CD14-positive monocyte (primary cell): ENCODE data around the gene DYNLT2. TPM values are rescaled to one million over a fixed set of nuclear protein-coding genes. Genes with fewer than 3 reads are reported as not detected.

ENCODE experiments used
- DNase-seq, 3 donors: peaks; one replicate each; pipeline ENCODE4 v3.0.0-alpha.2; 2011 to 2022
- H2AFZ ChIP-seq: 2 replicates; pipeline ENCODE4 v1.6.0; 2012; ENCODE audit warnings: mild to moderate bottlenecking, low read depth, low read length, inconsistent platforms; ENCODE audit not compliant: insufficient read depth, poor library complexity, severe bottlenecking
- H3K27ac ChIP-seq, 2 donors: 1 replicate in 1 of 2; 2 replicates in 1 of 2; pipeline ENCODE4 v1.5.1; 2012 to 2013; ENCODE audit warnings: low read length in 2 of 2, control low read depth in 1 of 2, inconsistent platforms in 1 of 2, low read depth in 1 of 2, mild to moderate bottlenecking in 1 of 2
- H3K27me3 ChIP-seq, 2 donors: one replicate each; pipeline versions ENCODE4 v1.6.0 to v1.6.1; 2011 to 2013; ENCODE audit warnings: low read length in 2 of 2; ENCODE audit not compliant: control insufficient read depth in 2 of 2, insufficient read depth in 2 of 2
- H3K36me3 ChIP-seq, 2 donors: replicated peaks in 1 of 2; 1 replicate in 1 of 2; 2 replicates in 1 of 2; pipeline versions ENCODE4 v1.5.1 to v1.6.1; 2012 to 2013; ENCODE audit warnings: low read length in 2 of 2, control low read depth in 1 of 2, inconsistent platforms in 1 of 2, mild to moderate bottlenecking in 1 of 2; ENCODE audit not compliant: insufficient read depth in 2 of 2, control insufficient read depth in 1 of 2
- H3K4me1 ChIP-seq, 2 donors: 1 replicate in 1 of 2; 2 replicates in 1 of 2; pipeline versions ENCODE4 v1.5.1 to v1.6.1; 2012 to 2013; ENCODE audit warnings: low read length in 2 of 2, control low read depth in 1 of 2, inconsistent platforms in 1 of 2, mild to moderate bottlenecking in 1 of 2, moderate library complexity in 1 of 2; ENCODE audit not compliant: insufficient read depth in 2 of 2, control insufficient read depth in 1 of 2
- H3K4me2 ChIP-seq: replicated peaks from 2 replicates; pipeline ENCODE3; 2012; ENCODE audit warnings: low read length, moderate library complexity, mild to moderate bottlenecking; ENCODE audit not compliant: poor library complexity, severe bottlenecking; ENCODE audit errors: extremely low read depth
- H3K4me3 ChIP-seq, 3 experiments: fragments of 200-600 bp in 1 of 3; sonication (generic) in 1 of 3; replicated peaks in 1 of 3; 1 replicate in 2 of 3; 2 replicates in 1 of 3; pipeline ENCODE4 v1.5.1; 2011 to 2013; ENCODE audit warnings: low read length in 3 of 3, mild to moderate bottlenecking in 3 of 3, control low read depth in 2 of 3, low read depth in 2 of 3, inconsistent platforms in 1 of 3, moderate library complexity in 1 of 3
- H3K79me2 ChIP-seq: 2 replicates; pipeline ENCODE4 v1.6.0; 2012; ENCODE audit warnings: mild to moderate bottlenecking, control low read depth, inconsistent platforms, low read length, moderate library complexity; ENCODE audit not compliant: insufficient read depth
- H3K9ac ChIP-seq: 2 replicates; pipeline ENCODE4 v1.6.0; 2017; ENCODE audit warnings: low read length, mild to moderate bottlenecking; ENCODE audit not compliant: insufficient read depth, poor library complexity, severe bottlenecking
- H3K9me3 ChIP-seq, 2 donors: replicated peaks in 1 of 2; 1 replicate in 1 of 2; 2 replicates in 1 of 2; pipeline versions ENCODE4 v1.5.1 to v1.6.1; 2012 to 2013; ENCODE audit warnings: low read length in 2 of 2, control low read depth in 1 of 2; ENCODE audit not compliant: control insufficient read depth in 1 of 2, insufficient read depth in 1 of 2
- H4K20me1 ChIP-seq: 2 replicates; pipeline ENCODE4 v1.6.0; 2012; ENCODE audit warnings: mild to moderate bottlenecking, low read length, control low read depth, moderate library complexity; ENCODE audit not compliant: insufficient read depth
- H3K27ac Mint-ChIP-seq, 7 donors: one replicate each; pipeline ENCODE4 v1.8.0; 2020; ENCODE audit warnings: mild to moderate bottlenecking in 7 of 7, mixed read lengths in 7 of 7, moderate library complexity in 6 of 7, inconsistent platforms in 2 of 7
- H3K27me3 Mint-ChIP-seq, 3 donors: one replicate each; pipeline ENCODE4 v1.8.0; 2021 to 2022; ENCODE audit warnings: low read depth in 3 of 3, mild to moderate bottlenecking in 3 of 3, mixed read lengths in 3 of 3, moderate library complexity in 3 of 3, inconsistent platforms in 1 of 3
- H3K36me3 Mint-ChIP-seq, 2 donors: one replicate each; pipeline ENCODE4 v1.8.0; 2020; ENCODE audit warnings: mixed read lengths in 2 of 2, inconsistent platforms in 1 of 2, mild to moderate bottlenecking in 1 of 2
- H3K4me1 Mint-ChIP-seq: one replicate; pipeline ENCODE4 v1.8.0; 2020; ENCODE audit warnings: mild to moderate bottlenecking, mixed read lengths
- H3K4me3 Mint-ChIP-seq, 2 donors: one replicate each; pipeline ENCODE4 v1.8.0; 2020; ENCODE audit warnings: mild to moderate bottlenecking in 2 of 2, mixed read lengths in 2 of 2, moderate library complexity in 1 of 2
- H3K9me3 Mint-ChIP-seq, 7 donors: one replicate each; pipeline ENCODE4 v1.8.0; 2020 to 2022; ENCODE audit warnings: mixed read lengths in 7 of 7, mild to moderate bottlenecking in 6 of 7, moderate library complexity in 6 of 7, inconsistent platforms in 2 of 7
- WGBS: methylation state at CpG from one replicate; pipeline ENCODE4 v1.1.5; 2013; ENCODE audit warnings: missing lambda C conversion rate; ENCODE audit not compliant: insufficient coverage; 5-methylcytosine and 5-hydroxymethylcytosine counted together
- intact Hi-C, 2 donors: fragments of 100-400 bp; cut with micrococcal nuclease; formaldehyde crosslinking; loops; one replicate each; pipeline versions ENCODE4 v1.15.0 to v1.15.1; 2023
- polyA plus RNA-seq, 3 donors: library from polyadenylated mRNA; depleted of rRNA in 1 of 3; unstranded in 2 of 3; stranded (reverse) in 1 of 3; fragments of 300-500 nt in 2 of 3; fragments of >200 nt in 1 of 3; fragmentation: Illumina TruSeq in 2 of 3; gene quantifications; 1 replicate in 2 of 3; 2 replicates in 1 of 3; pipeline ENCODE4 v1.2.3, GENCODE V29; 2012 to 2021
- TF ChIP-seq, protein P1 (sequence below): fragments of 200-600 bp; IDR thresholded peaks from one replicate; pipeline ENCODE4 v1.8.0; 2022; ENCODE audit warnings: antibody characterized with exemption, mild to moderate bottlenecking

The DYNLT2 gene
- polyA plus RNA-seq, 3 donors: 0.19 to 1.5 (median 0.86) TPM

DNA sequence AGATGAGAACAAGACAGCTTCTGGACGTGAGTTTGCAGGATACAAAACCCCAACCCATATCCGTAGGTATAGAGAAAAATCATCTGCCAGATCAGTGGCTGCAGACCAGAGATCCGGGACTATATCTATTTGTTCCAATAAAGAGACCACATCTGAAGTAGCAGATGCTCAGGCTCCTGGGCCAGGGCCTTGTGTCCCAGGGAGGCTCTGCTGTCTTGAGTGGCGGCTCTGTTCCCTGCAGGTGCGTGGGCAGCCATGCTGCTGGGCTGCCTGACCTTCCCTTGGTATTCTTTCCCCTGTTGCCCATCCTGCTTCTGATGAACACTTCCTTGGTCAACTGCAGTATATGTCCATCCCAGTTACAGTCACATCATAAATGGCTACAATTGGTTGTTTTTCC lies 35.0 kb upstream of the DYNLT2 start:
- Histone ChIP-seq H3K9me3 (no peaks in the 10 kb centered on the region), H3K4me1 (peaks cover 12 to 13% of the 10 kb centered on the region in 2 donors), H2AFZ (no peak overlapping the region), H3K9ac (no peak overlapping the region), H3K79me2 (no peaks in the 10 kb centered on the region), H3K27me3 (peaks cover 0 to 22% of the 10 kb centered on the region in 2 donors), H3K36me3 (peaks cover 2 to 4% of the 10 kb centered on the region in 2 donors), H3K4me2 (no peak overlapping the region), H4K20me1 (no peaks in the 10 kb centered on the region), H3K27ac (no peak overlapping the region), H3K4me3 (no peak overlapping the region)
- H3K27ac Mint-ChIP-seq: no peak overlapping the region
- intact Hi-C loops: no loop called here
- H3K4me3 Mint-ChIP-seq: no peak overlapping the region
- peaks cover 15% of the 10 kb centered on the region for H3K4me1 Mint-ChIP-seq
- TF ChIP-seq, protein P1, sequence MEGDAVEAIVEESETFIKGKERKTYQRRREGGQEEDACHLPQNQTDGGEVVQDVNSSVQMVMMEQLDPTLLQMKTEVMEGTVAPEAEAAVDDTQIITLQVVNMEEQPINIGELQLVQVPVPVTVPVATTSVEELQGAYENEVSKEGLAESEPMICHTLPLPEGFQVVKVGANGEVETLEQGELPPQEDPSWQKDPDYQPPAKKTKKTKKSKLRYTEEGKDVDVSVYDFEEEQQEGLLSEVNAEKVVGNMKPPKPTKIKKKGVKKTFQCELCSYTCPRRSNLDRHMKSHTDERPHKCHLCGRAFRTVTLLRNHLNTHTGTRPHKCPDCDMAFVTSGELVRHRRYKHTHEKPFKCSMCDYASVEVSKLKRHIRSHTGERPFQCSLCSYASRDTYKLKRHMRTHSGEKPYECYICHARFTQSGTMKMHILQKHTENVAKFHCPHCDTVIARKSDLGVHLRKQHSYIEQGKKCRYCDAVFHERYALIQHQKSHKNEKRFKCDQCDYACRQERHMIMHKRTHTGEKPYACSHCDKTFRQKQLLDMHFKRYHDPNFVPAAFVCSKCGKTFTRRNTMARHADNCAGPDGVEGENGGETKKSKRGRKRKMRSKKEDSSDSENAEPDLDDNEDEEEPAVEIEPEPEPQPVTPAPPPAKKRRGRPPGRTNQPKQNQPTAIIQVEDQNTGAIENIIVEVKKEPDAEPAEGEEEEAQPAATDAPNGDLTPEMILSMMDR: no peak
- peaks cover 7 to 14% of the 10 kb centered on the region in 2 donors for H3K36me3 Mint-ChIP-seq
- DNase-seq: no peak
- H3K27me3 Mint-ChIP-seq: peaks cover 18 to 31% (median 25%) of the 10 kb centered on the region in 3 donors
- peaks cover 0 to 7% (median 0%) of the 10 kb centered on the region in 7 donors for H3K9me3 Mint-ChIP-seq
- 81% methylated on average over 5 of the region's 5 CpGs for WGBS

DNA sequence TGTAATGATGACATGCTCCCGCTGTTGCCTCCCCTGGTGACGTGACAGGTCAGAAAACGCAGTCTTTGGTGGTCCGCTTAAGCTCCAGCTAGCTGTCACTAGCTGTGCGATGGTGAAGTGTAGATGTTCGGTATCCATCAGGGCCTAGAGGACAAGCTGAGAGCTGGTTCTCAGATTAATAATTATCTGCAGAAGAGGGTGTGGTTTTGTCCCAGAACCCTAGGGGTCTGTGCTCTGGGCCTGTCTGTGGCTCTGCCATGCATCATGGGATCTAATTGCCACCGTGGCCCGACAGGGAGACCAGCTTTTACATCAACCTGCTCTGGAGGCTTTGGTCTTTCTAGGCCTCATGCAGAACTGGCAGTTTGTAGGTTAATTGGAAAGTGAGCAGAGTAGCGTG lies 34.2 kb upstream of the DYNLT2 start:
- Mint-ChIP-seq H3K4me1 (peaks cover 11% of the 10 kb centered on the region), H3K4me3 (no peak overlapping the region), H3K9me3 (peaks cover 0 to 10% (median 1%) of the 10 kb centered on the region in 7 donors), H3K27ac (no peak overlapping the region), H3K27me3 (peaks cover 15 to 26% (median 20%) of the 10 kb centered on the region in 3 donors), H3K36me3 (peaks cover 13 to 22% of the 10 kb centered on the region in 2 donors)
- Histone ChIP-seq H3K79me2 (no peaks in the 10 kb centered on the region), H3K27me3 (peaks cover 0 to 17% of the 10 kb centered on the region in 2 donors), H2AFZ (no peak overlapping the region), H3K4me3 (no peak overlapping the region), H3K9ac (no peak overlapping the region), H3K4me1 (peaks cover 9% of the 10 kb centered on the region in 2 donors), H3K9me3 (no peaks in the 10 kb centered on the region), H3K4me2 (no peak overlapping the region), H3K36me3 (peaks cover 7 to 12% of the 10 kb centered on the region in 2 donors), H4K20me1 (no peaks in the 10 kb centered on the region), H3K27ac (no peak overlapping the region)
- intact Hi-C loops: no loop called here
- TF ChIP-seq, protein P1: no peak
- no peak for DNase-seq
- 94% methylated on average over 8 of the region's 9 CpGs for WGBS
